ENCODE data around the gene PFDN5. TPM values are rescaled to one million over a fixed set of nuclear protein-coding genes. Genes with fewer than 3 reads are reported as not detected.

The PFDN5 gene
- 963 and 1,329 TPM in 2 replicates for total RNA-seq

DNA sequence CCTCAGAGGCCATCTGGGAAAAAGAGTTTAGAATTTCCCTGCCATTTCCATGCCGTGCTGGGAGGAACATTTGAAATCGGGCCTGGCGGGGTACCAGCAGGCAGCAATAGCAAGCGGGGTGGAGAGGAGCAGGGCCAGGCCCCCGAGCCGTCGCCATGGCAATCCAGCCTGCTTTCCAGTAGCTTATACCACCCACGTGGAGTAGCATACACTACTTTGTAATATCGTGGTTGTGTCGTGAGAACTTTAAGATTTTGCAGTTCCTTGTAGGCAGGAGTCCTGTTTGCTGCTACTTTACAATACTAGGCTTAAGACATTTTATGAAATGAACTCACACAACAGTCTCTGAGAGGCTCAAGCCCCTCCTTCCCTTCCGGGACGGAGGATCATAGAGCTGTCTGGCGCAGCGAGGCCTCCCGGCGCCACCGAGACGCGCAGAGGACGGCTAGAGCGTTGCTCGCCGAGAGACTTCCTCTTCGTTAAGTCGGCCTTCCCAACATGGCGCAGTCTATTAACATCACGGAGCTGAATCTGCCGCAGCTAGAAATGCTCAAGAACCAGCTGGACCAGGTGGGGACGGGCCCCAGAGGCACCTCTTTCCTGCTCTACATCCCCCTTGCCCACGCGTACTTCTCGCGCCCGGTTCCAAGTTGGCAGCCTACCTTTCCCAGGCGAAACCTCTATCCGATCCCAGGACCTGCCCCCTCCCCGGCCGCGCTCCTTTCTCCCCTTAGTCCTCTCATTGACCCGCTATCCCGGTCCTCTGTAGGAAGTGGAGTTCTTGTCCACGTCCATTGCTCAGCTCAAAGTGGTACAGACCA lies at the start of gene PFDN5:
PFDN5 (plus strand) TSS at position 473 of the 821 bp plus-strand sequence; CDS start at position 499, 26 bp downstream.

DNA sequence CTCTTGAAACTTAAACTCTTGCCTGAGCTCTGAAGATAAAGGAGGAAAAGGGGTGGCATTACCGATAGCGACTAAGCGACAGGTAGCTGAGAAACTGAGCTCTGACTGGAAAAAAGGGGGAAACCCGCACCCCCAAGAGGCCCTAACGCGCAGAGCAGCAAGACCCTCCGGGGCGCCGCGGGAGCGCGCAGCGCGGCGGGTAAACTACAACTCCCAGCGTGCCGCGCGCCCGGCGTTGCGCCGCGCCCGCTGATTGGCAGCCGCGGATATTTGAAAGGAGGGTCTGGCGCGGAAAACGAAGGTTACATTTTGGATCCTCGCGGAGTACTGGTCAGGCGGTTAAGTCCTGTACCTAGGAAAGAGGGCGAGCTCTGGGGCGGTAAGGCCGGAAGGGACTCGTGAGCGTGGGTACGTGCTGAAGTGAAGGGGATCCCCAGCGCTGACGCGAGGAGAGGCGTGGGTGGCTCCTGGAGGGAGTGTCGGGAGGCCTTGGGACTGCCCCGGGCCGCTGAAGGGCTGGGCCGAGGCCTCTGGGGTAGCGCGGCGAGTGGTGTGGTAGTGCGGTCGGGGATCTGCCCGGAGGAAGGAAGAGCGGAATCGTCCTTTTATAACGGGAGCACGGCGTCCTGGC lies 27.2 kb upstream of the PFDN5 start, which contains the start of gene ESPL1:
ESPL1 (plus strand) TSS at position 301 of the 631 bp plus-strand sequence. CDS start 468 bp downstream, outside the sequence.

DNA sequence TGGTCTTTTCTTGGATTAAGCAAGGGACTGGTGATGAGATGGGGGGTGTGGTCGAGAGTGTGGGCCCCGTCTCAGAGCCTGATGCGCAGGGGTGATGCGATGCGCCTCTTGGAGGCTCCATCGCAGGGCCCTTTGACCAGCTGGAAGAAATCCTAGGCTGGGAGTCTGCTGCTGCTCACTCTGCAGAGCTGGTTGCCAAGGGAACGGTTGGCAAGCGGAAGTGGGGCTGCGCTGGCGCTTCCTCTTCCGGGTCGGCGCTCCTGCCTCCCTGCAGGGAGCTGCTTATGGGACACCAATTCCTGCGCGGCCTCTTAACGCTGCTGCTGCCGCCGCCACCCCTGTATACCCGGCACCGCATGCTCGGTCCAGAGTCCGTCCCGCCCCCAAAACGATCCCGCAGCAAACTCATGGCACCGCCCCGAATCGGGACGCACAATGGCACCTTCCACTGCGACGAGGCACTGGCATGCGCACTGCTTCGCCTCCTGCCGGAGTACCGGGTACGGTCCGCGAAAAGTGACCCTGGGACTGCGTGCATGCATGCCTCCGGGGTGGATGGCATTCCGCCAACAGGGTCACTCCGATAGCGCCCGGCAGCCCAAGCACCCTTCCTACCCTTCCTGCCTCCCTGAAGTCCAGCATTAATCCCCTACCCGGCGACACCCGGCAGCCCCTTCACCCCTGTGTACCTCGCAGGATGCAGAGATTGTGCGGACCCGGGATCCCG lies 4.3 kb downstream of the PFDN5 start, which contains the start of gene MYG1:
MYG1 (plus strand) TSS at position 242 of the 727 bp plus-strand sequence; CDS start at position 285, 43 bp downstream.

DNA sequence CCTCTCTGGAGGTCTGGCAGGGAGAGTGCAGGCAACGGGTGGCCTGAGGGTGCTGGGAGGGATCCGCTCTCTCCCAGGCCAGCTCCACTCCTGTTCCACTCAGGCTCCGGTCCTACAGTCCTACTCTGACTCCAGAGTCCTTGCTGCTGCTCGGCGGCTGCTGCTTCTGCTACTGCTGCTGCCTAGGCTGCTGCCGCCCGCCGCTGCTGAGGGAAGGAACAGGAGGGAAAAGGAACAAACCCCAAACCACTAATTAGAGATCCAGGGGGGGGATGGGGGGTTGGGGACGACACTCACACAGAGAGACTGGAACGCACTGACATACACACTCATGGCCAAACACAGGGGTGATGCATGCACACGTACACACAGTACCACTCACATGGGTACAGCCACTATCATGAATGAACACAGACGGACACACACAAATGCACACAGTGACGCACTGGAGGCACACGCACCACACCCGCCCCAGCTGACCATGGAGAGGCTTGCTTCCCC lies 40.9 kb downstream of the PFDN5 start, which contains the start of gene SP7:
SP7 (minus strand) TSS at position 174 of the 501 bp plus-strand sequence. CDS start 708 bp downstream, outside the sequence.

Other genes with a start within 250 kb of the PFDN5 start
- gene TNS2, start 245.5 kb upstream of the PFDN5 start, total RNA-seq = 59.5 and 66.4 TPM in 2 replicates
- gene SPRYD3, start 216.2 kb upstream of the PFDN5 start, total RNA-seq = 32.5 and 44.7 TPM in 2 replicates
- 1,840 and 2,414 TPM in 2 replicates for gene IGFBP6, start 197.9 kb upstream of the PFDN5 start, total RNA-seq
- 0.19 and 0.26 TPM in 2 replicates for gene SOAT2, start 192.1 kb upstream of the PFDN5 start, total RNA-seq
- gene ZNF740, start 114.8 kb upstream of the PFDN5 start, total RNA-seq = 11.1 and 11.4 TPM in 2 replicates
- 10.4 and 12.0 TPM in 2 replicates for gene CSAD, start 114.6 kb upstream of the PFDN5 start, total RNA-seq
- 1.5 and 2.1 TPM in 2 replicates for gene ITGB7, start 88.3 kb upstream of the PFDN5 start, total RNA-seq
- 42.1 and 48.3 TPM in 2 replicates for gene RARG, start 63.3 kb upstream of the PFDN5 start, total RNA-seq
- gene ESPL1, start 27.2 kb upstream of the PFDN5 start, total RNA-seq = 3.9 and 7.8 TPM in 2 replicates
- 48.2 and 62.1 TPM in 2 replicates for gene MYG1, start 4.2 kb downstream of the PFDN5 start, total RNA-seq
- gene AAAS, start 26.1 kb downstream of the PFDN5 start, total RNA-seq = 38.7 and 49.7 TPM in 2 replicates
- 0.12 TPM in 1 of 2 replicates, not detected in the other for gene SP7, start 40.8 kb downstream of the PFDN5 start, total RNA-seq
- gene SP1, start 84.6 kb downstream of the PFDN5 start, total RNA-seq = 26.0 and 28.4 TPM in 2 replicates
- gene AMHR2, start 128.3 kb downstream of the PFDN5 start, total RNA-seq = not detected in 2 replicates
- gene PRR13, start 146.2 kb downstream of the PFDN5 start, total RNA-seq = 28.5 and 31.8 TPM in 2 replicates
- 152 and 259 TPM in 2 replicates for gene PCBP2, start 156.6 kb downstream of the PFDN5 start, total RNA-seq
- gene MAP3K12, start 203.9 kb downstream of the PFDN5 start, total RNA-seq = 26.6 TPM in 2 replicates
- gene TARBP2, start 205.7 kb downstream of the PFDN5 start, total RNA-seq = 42.2 and 47.0 TPM in 2 replicates
- gene NPFF, start 211.9 kb downstream of the PFDN5 start, total RNA-seq = not detected in 2 replicates

Data from aortic smooth muscle cell (primary cell).